Keratinocyte (primary cell): Measurements from ENCODE around the gene SPHK2. TPM values are rescaled to one million over a fixed set of nuclear protein-coding genes. Genes with fewer than 3 reads are reported as not detected.
A peak's percentile ranks its signal among the peaks of the same experiment; 100 is the strongest.

Experiments used
- DNase-seq: peaks from one replicate; pipeline ENCODE4 v3.0.0-alpha.2; 2011; ENCODE audit warnings: low read depth, missing footprints, low spot score
- FAIRE-seq: peaks from 2 replicates; lab custom pipeline; 2011; peaks lifted over from hg19 to GRCh38; lab: Jason Lieb, UNC
- H2AFZ ChIP-seq: 2 replicates; pipeline ENCODE4 v1.6.0; 2012; ENCODE audit warnings: low read length, control low read depth, inconsistent platforms; ENCODE audit not compliant: control insufficient read depth
- H3K27ac ChIP-seq: 2 replicates; pipeline ENCODE4 v1.5.1; 2011; ENCODE audit warnings: low read length; ENCODE audit not compliant: control insufficient read depth, insufficient read depth
- H3K27me3 ChIP-seq: 3 replicates; pipeline ENCODE4 v1.6.0; 2011; ENCODE audit warnings: low read length; ENCODE audit not compliant: control insufficient read depth, insufficient read depth; ENCODE audit errors: extremely low read depth
- H3K36me3 ChIP-seq, 2 experiments: 2 replicates in 1 of 2; 3 replicates in 1 of 2; pipeline ENCODE4 v1.5.1; 2011; ENCODE audit warnings: low read length in 2 of 2, mild to moderate bottlenecking in 1 of 2; ENCODE audit not compliant: control insufficient read depth in 2 of 2, insufficient read depth in 2 of 2; ENCODE audit errors: extremely low read depth in 1 of 2
- H3K4me1 ChIP-seq: 3 replicates; pipeline ENCODE4 v1.5.1; 2011; ENCODE audit warnings: low read length; ENCODE audit not compliant: control insufficient read depth, insufficient read depth; ENCODE audit errors: extremely low read depth
- H3K4me2 ChIP-seq: 3 replicates; pipeline ENCODE4 v1.6.0; 2011; ENCODE audit warnings: low read depth, low read length; ENCODE audit not compliant: control insufficient read depth, insufficient read depth; ENCODE audit errors: extremely low read depth
- H3K4me3 ChIP-seq, 3 experiments: fragments of 200-600 bp in 1 of 3; sonication (generic) in 1 of 3; 2 replicates in 2 of 3; 3 replicates in 1 of 3; pipeline ENCODE4 v1.5.1; 2011 to 2016; ENCODE audit warnings: low read length in 3 of 3, mild to moderate bottlenecking in 3 of 3, control low read depth in 2 of 3, inconsistent platforms in 1 of 3, low read depth in 1 of 3, mixed read lengths in 1 of 3, mixed run types in 1 of 3, moderate library complexity in 1 of 3; ENCODE audit not compliant: control insufficient read depth in 2 of 3, insufficient read depth in 2 of 3; ENCODE audit errors: extremely low read depth in 1 of 3
- H3K79me2 ChIP-seq: 2 replicates; pipeline ENCODE4 v1.6.0; 2012; ENCODE audit warnings: low read length; ENCODE audit not compliant: control insufficient read depth, insufficient read depth
- H3K9ac ChIP-seq: 3 replicates; pipeline ENCODE4 v1.6.0; 2011; ENCODE audit warnings: low read length; ENCODE audit not compliant: control insufficient read depth, insufficient read depth; ENCODE audit errors: extremely low read depth
- H3K9me1 ChIP-seq: 3 replicates; pipeline ENCODE4 v1.6.0; 2011; ENCODE audit warnings: low read length; ENCODE audit not compliant: control insufficient read depth, insufficient read depth; ENCODE audit errors: extremely low read depth
- H3K9me3 ChIP-seq: 2 replicates; pipeline ENCODE4 v1.5.1; 2012; ENCODE audit warnings: low read depth, low read length; ENCODE audit not compliant: control insufficient read depth
- H4K20me1 ChIP-seq: 3 replicates; pipeline ENCODE4 v1.6.0; 2011; ENCODE audit warnings: low read length; ENCODE audit not compliant: control insufficient read depth, insufficient read depth; ENCODE audit errors: extremely low read depth
- EZH2 ChIP-seq: IDR thresholded peaks from one replicate; pipeline ENCODE4 v1.6.1; 2012; ENCODE audit warnings: inconsistent platforms, mild to moderate bottlenecking, low read length, moderate library complexity
- dilution Hi-C: fragments of 300-500 bp; cut with MboI; formaldehyde crosslinking; loops from one replicate; pipeline ENCODE4 v1.7.0; 2020; ENCODE audit warnings: low sequenced_read_pairs; ENCODE audit not compliant: extremely low pct_ligation_motif_present
- polyA plus RNA-seq, 5 experiments: library from polyadenylated mRNA; depleted of rRNA in 3 of 5; stranded (reverse) in 3 of 5; stranded (forward) in 1 of 5; unstranded in 1 of 5; fragments of >200 nt; gene quantifications; 1 replicate in 1 of 5; 2 replicates in 3 of 5; 3 replicates in 1 of 5; pipeline versions ENCODE4 v1.2.1 to v1.2.3, GENCODE V29; 2011 to 2012; ENCODE audit warnings: missing spikeins in 2 of 5, low read depth in 1 of 5, low replicate concordance in 1 of 5
- TF ChIP-seq, protein P1 (sequence below), 3 experiments: IDR thresholded peaks in 1 of 3; conservative IDR thresholded peaks in 1 of 3; optimal IDR thresholded peaks in 1 of 3; 2 replicates in 2 of 3; 3 replicates in 1 of 3; pipeline versions ENCODE3 to v1.5.1; 2011; ENCODE audit warnings: low read length in 3 of 3, mild to moderate bottlenecking in 3 of 3, moderate library complexity in 2 of 3, control low read depth in 1 of 3, inconsistent platforms in 1 of 3; ENCODE audit not compliant: insufficient read depth in 2 of 3; ENCODE audit errors: extremely low read depth in 1 of 3

The SPHK2 gene
- polyA plus RNA-seq, 1 donor (not counting 4 experiments of a cell fraction or from before 2014, with no cell fraction given), result 2.8 TPM

DNA sequence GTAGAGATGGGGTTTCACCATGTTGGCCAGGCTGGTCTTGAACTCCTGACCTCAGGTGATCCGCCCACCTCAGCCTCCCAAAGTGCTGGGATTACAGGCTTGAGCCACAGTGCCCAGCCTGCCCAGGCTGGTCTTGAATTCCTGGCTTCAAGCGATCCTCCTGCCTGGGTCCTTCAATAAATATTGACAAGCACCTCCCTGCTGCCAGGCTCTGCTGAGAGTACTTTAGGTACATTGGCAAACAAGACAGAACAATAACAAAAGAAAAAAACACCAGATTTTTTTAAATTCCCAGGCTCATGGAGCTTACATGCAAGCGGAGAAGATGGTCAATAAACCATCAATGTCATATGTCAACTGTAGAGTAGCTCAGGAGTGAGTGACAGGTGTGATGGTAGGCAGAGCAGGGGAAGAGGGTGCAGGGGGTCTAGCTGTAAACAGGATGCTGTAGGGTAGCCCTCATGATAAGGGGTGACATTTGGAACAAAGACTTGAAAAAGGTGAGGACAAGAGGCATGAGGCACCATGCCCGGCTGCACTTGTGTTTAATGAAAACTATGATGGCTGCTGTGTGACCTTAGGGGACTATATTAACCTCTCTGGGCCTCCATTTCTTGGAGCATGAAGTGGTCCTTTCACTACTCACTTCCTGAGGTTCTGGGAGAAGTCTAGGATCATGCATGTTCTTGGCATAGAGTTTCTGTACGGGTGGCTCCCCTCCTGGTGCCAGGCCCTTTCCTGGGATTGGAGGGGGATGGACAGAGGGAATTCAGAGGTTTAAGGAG, 47.7 kb upstream of the SPHK2 start:
- H3K27me3 ChIP-seq, result no peaks in the 10 kb centered on the region
- no peak for TF ChIP-seq EZH2
- TF ChIP-seq, protein P1, sequence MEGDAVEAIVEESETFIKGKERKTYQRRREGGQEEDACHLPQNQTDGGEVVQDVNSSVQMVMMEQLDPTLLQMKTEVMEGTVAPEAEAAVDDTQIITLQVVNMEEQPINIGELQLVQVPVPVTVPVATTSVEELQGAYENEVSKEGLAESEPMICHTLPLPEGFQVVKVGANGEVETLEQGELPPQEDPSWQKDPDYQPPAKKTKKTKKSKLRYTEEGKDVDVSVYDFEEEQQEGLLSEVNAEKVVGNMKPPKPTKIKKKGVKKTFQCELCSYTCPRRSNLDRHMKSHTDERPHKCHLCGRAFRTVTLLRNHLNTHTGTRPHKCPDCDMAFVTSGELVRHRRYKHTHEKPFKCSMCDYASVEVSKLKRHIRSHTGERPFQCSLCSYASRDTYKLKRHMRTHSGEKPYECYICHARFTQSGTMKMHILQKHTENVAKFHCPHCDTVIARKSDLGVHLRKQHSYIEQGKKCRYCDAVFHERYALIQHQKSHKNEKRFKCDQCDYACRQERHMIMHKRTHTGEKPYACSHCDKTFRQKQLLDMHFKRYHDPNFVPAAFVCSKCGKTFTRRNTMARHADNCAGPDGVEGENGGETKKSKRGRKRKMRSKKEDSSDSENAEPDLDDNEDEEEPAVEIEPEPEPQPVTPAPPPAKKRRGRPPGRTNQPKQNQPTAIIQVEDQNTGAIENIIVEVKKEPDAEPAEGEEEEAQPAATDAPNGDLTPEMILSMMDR (optimal IDR thresholded peaks at IDR 0.05 in 1 of 3, IDR thresholded peaks at IDR 0.05 in 1 of 3, conservative IDR thresholded peaks at IDR 0.05 in 1 of 3; ENCODE audit: extremely low read depth in 1 of 3, insufficient read depth in 2 of 3, low read length in 3 of 3), result no peak
- no peaks in the 10 kb centered on the region for H4K20me1 ChIP-seq
- H3K9me3 ChIP-seq, result no peaks in the 10 kb centered on the region
- no peak overlapping the region for H3K4me3 ChIP-seq
- no peaks in the 10 kb centered on the region for H3K9me1 ChIP-seq
- H3K27ac ChIP-seq, result no peak overlapping the region
- H3K79me2 ChIP-seq, result no peaks in the 10 kb centered on the region
- DNase-seq, result no peak
- dilution Hi-C loops, result no loop called here
- peaks cover 15% of the 10 kb centered on the region for H3K4me1 ChIP-seq
- no peak overlapping the region for H2AFZ ChIP-seq
- H3K4me2 ChIP-seq, result no peak overlapping the region
- no peaks in the 10 kb centered on the region for H3K36me3 ChIP-seq
- no peak overlapping the region for H3K9ac ChIP-seq
- peak; percentile 20 for FAIRE-seq

DNA sequence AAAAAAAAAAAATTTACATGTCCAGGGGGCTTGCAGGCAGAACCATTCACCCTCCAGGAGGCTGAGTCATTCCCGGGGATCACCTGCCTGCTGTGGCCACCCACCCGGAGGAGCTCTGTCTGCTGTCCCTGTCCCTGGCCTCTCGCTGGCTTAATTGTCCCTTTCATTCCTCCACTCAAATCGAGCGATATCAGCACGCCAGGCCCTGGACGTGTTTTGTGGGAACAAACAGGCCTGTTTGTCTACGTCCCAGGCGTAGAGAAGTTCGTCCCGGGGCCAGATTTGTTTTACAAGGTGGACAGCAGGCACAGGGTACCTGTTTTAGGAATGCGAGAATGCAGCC, 46.2 kb upstream of the SPHK2 start:
- peaks cover 12% of the 10 kb centered on the region for H3K4me1 ChIP-seq

More for the DNA sequence above, 46.2 kb upstream of the SPHK2 start:
- Histone ChIP-seq H3K36me3 (no peaks in the 10 kb centered on the region), H3K4me3 (no peak overlapping the region), H3K9ac (no peak overlapping the region), H3K27ac (no peak overlapping the region), H3K27me3 (no peaks in the 10 kb centered on the region), H2AFZ (no peak overlapping the region), H3K9me1 (no peaks in the 10 kb centered on the region), H3K9me3 (no peaks in the 10 kb centered on the region), H3K79me2 (no peaks in the 10 kb centered on the region), H4K20me1 (no peaks in the 10 kb centered on the region), H3K4me2 (no peak overlapping the region)
- no peak for DNase-seq
- no peak for FAIRE-seq
- dilution Hi-C loops, result no loop called here
- TF ChIP-seq EZH2, result no peak
- TF ChIP-seq, protein P1 (optimal IDR thresholded peaks at IDR 0.05 in 1 of 3, IDR thresholded peaks at IDR 0.05 in 1 of 3, conservative IDR thresholded peaks at IDR 0.05 in 1 of 3; ENCODE audit: extremely low read depth in 1 of 3, insufficient read depth in 2 of 3, low read length in 3 of 3), result no peak
